Measurements from ENCODE around the gene RABL6. TPM values are rescaled to one million over a fixed set of nuclear protein-coding genes. Genes with fewer than 3 reads are reported as not detected.

Gene RABL6
- polyA plus RNA-seq, 4 donors = 39.9 to 78.9 (median 60.1) TPM

GRCh38 chr9:136815422-136815782 lies 7.7 kb downstream of the RABL6 start:
- no peak for DNase-seq (ENCODE audit: low read depth in 4 of 4, low spot score in 3 of 4)

- no peak for DNase-seq (ENCODE audit: low read depth in 4 of 4, low spot score in 3 of 4)
Measured at GRCh38 chr9:136820971-136821825, 13.4 kb downstream of the RABL6 start.

GRCh38 chr9:136821826-136822544 lies 14.2 kb downstream of the RABL6 start:
- DNase-seq (ENCODE audit: low read depth in 4 of 4, low spot score in 3 of 4) = no peak

GRCh38 chr9:136823136-136824046 lies 15.6 kb downstream of the RABL6 start:
- DNase-seq (ENCODE audit: low read depth in 4 of 4, low spot score in 3 of 4) = no peak

- no peak for DNase-seq (ENCODE audit: low read depth in 4 of 4, low spot score in 3 of 4)
Measured at GRCh38 chr9:136824496-136825225, 16.9 kb downstream of the RABL6 start.

GRCh38 chr9:136825295-136826187 lies 17.8 kb downstream of the RABL6 start:
- DNase-seq (ENCODE audit: low read depth in 4 of 4, low spot score in 3 of 4) = no peak

- no peak for DNase-seq (ENCODE audit: low read depth in 4 of 4, low spot score in 3 of 4)
Measured at GRCh38 chr9:136826188-136826541, 18.4 kb downstream of the RABL6 start.

- no peak for DNase-seq (ENCODE audit: low read depth in 4 of 4, low spot score in 3 of 4)
Measured at GRCh38 chr9:136826703-136827582, 19.2 kb downstream of the RABL6 start.

GRCh38 chr9:136827794-136828473 lies 20.2 kb downstream of the RABL6 start:
- DNase-seq (ENCODE audit: low read depth in 4 of 4, low spot score in 3 of 4) = no peak

- DNase-seq (ENCODE audit: low read depth in 4 of 4, low spot score in 3 of 4) = no peak
Measured at GRCh38 chr9:136828474-136829140, 20.9 kb downstream of the RABL6 start.

- DNase-seq (ENCODE audit: low read depth in 4 of 4, low spot score in 3 of 4) = no peak
Measured at GRCh38 chr9:136829412-136829811, 21.7 kb downstream of the RABL6 start.

GRCh38 chr9:136829981-136830885 lies 22.5 kb downstream of the RABL6 start:
- DNase-seq (ENCODE audit: low read depth in 4 of 4, low spot score in 3 of 4) = no peak

GRCh38 chr9:136831002-136831719 lies 23.4 kb downstream of the RABL6 start:
- DNase-seq (ENCODE audit: low read depth in 4 of 4, low spot score in 3 of 4) = no peak

GRCh38 chr9:136831720-136832104 lies 24.0 kb downstream of the RABL6 start:
- no peak for DNase-seq (ENCODE audit: low read depth in 4 of 4, low spot score in 3 of 4)

GRCh38 chr9:136832581-136832980 lies 24.8 kb downstream of the RABL6 start:
- no peak for DNase-seq (ENCODE audit: low read depth in 4 of 4, low spot score in 3 of 4)
